SJCRH30 (cell line): ENCODE results near the gene KRTAP8-1. TPM values are rescaled to one million over a fixed set of nuclear protein-coding genes. Genes with fewer than 3 reads are reported as not detected.

Source experiments
- total RNA-seq: library from RNA; depleted of rRNA; stranded (reverse); fragments of >200 nt; shearing (Covaris generic); gene quantifications from 2 replicates; pipeline ENCODE4 v1.2.3, GENCODE V29; 2014; rRNA removed

The KRTAP8-1 gene
- total RNA-seq, 1 experiment from 2014 or later, result not detected

Other genes with a start within 250 kb of the KRTAP8-1 start
- gene KRTAP22-2, start 222.9 kb downstream of the KRTAP8-1 start, total RNA-seq, result not detected in 2 replicates
- not detected in 2 replicates for gene KRTAP6-3, start 220.8 kb downstream of the KRTAP8-1 start, total RNA-seq
- gene KRTAP6-2, start 214.4 kb downstream of the KRTAP8-1 start, total RNA-seq, result not detected in 2 replicates
- not detected in 2 replicates for gene KRTAP22-1, start 212.2 kb downstream of the KRTAP8-1 start, total RNA-seq
- not detected in 2 replicates for gene KRTAP6-1, start 199.3 kb downstream of the KRTAP8-1 start, total RNA-seq
- gene KRTAP20-1, start 196.8 kb downstream of the KRTAP8-1 start, total RNA-seq, result not detected in 2 replicates
- gene KRTAP20-4, start 192.6 kb downstream of the KRTAP8-1 start, total RNA-seq, result not detected in 2 replicates
- not detected in 2 replicates for gene KRTAP20-2, start 178.1 kb downstream of the KRTAP8-1 start, total RNA-seq
- gene KRTAP20-3, start 170.4 kb downstream of the KRTAP8-1 start, total RNA-seq, result not detected in 2 replicates
- not detected in 2 replicates for gene KRTAP21-3, start 94.5 kb downstream of the KRTAP8-1 start, total RNA-seq
- gene KRTAP21-2, start 66.0 kb downstream of the KRTAP8-1 start, total RNA-seq, result not detected in 2 replicates
- gene KRTAP21-1, start 57.8 kb downstream of the KRTAP8-1 start, total RNA-seq, result not detected in 2 replicates
- gene KRTAP7-1, start 16.5 kb upstream of the KRTAP8-1 start, total RNA-seq, result not detected in 2 replicates
- not detected in 2 replicates for gene KRTAP11-1, start 68.3 kb upstream of the KRTAP8-1 start, total RNA-seq
- gene KRTAP19-8, start 225.2 kb upstream of the KRTAP8-1 start, total RNA-seq, result not detected in 2 replicates